Activated T-cell treated with anti-CD3 and anti-CD28 coated beads, Interleukin-2, amount 50 U/mL, for 4 hours (primary cell): Measurements from ENCODE around the gene CCDC188. TPM values are rescaled to one million over a fixed set of nuclear protein-coding genes. Genes with fewer than 3 reads are reported as not detected.

Source experiments
- ATAC-seq, 2 donors: fragments of 200-7000 bp; cut with Tn5 transposase; one replicate each; pipeline ENCODE4 v1.10.0; 2021
- DNase-seq: peaks from one replicate; pipeline ENCODE4 v3.0.0-alpha.2; 2020
- H3K27me3 Mint-ChIP-seq: one replicate; pipeline ENCODE4 v1.8.0; 2021; ENCODE audit warnings: low read depth, mixed read lengths
- H3K36me3 Mint-ChIP-seq: one replicate; pipeline ENCODE4 v1.8.0; 2022; ENCODE audit warnings: mixed read lengths; ENCODE audit not compliant: insufficient read depth
- H3K4me1 Mint-ChIP-seq: one replicate; pipeline ENCODE4 v1.8.0; 2021; ENCODE audit warnings: low read depth, mixed read lengths
- H3K4me3 Mint-ChIP-seq: one replicate; pipeline ENCODE4 v1.8.0; 2021; ENCODE audit warnings: mild to moderate bottlenecking, moderate library complexity, mixed read lengths
- H3K9me3 Mint-ChIP-seq: one replicate; pipeline ENCODE4 v1.8.0; 2021; ENCODE audit warnings: mixed read lengths
- total RNA-seq, 3 donors: library from RNA; stranded (reverse); gene quantifications; one replicate each; pipeline ENCODE4 v1.2.1, GENCODE V29; 2021

CCDC188 gene
- total RNA-seq, 3 donors from 2014 or later: not detected

GRCh38 chr22:20155330-20156041 is 4.6 kb upstream of the CCDC188 start:
- Mint-ChIP-seq H3K36me3 (no peaks in the 10 kb centered on the region), H3K4me3 (no peak overlapping the region), H3K4me1 (peaks cover 3% of the 10 kb centered on the region), H3K9me3 (no peaks in the 10 kb centered on the region), H3K27me3 (peaks cover 8% of the 10 kb centered on the region)
- ATAC-seq (no peak), DNase-seq (no peak)

- Mint-ChIP-seq H3K4me3 (no peak overlapping the region), H3K9me3 (no peaks in the 10 kb centered on the region), H3K27me3 (peaks cover 8% of the 10 kb centered on the region), H3K4me1 (peaks cover 3% of the 10 kb centered on the region), H3K36me3 (no peaks in the 10 kb centered on the region)
- ATAC-seq (no peak), DNase-seq (no peak)
Observed at GRCh38 chr22:20154602-20155187, 3.8 kb upstream of the CCDC188 start.

- H3K9me3 Mint-ChIP-seq: no peaks in the 10 kb centered on the region
- H3K36me3 Mint-ChIP-seq: no peaks in the 10 kb centered on the region
- H3K4me1 Mint-ChIP-seq: peaks cover 3% of the 10 kb centered on the region
- ATAC-seq: no peak
- peaks cover 7% of the 10 kb centered on the region for H3K27me3 Mint-ChIP-seq
- no peak overlapping the region for H3K4me3 Mint-ChIP-seq
- DNase-seq: no peak
Observed at GRCh38 chr22:20153945-20154344, 3.1 kb upstream of the CCDC188 start.

GRCh38 chr22:20152464-20152890 is 1.6 kb upstream of the CCDC188 start:
- ATAC-seq: no peak
- H3K27me3 Mint-ChIP-seq: peaks cover 6% of the 10 kb centered on the region
- H3K36me3 Mint-ChIP-seq: no peaks in the 10 kb centered on the region
- DNase-seq: no peak
- H3K9me3 Mint-ChIP-seq: no peaks in the 10 kb centered on the region
- peaks cover 3% of the 10 kb centered on the region for H3K4me1 Mint-ChIP-seq
- H3K4me3 Mint-ChIP-seq: no peak overlapping the region

- Mint-ChIP-seq H3K9me3 (no peaks in the 10 kb centered on the region), H3K4me1 (no peaks in the 10 kb centered on the region), H3K4me3 (no peak overlapping the region), H3K27me3 (no peaks in the 10 kb centered on the region), H3K36me3 (no peaks in the 10 kb centered on the region)
- no peak for DNase-seq
- no peak for ATAC-seq
Observed at GRCh38 chr22:20151276-20151588, 377 bp upstream of the CCDC188 start.

GRCh38 chr22:20149257-20150250 is 1.3 kb downstream of the CCDC188 start:
- no peaks in the 10 kb centered on the region for H3K9me3 Mint-ChIP-seq
- H3K4me1 Mint-ChIP-seq: no peaks in the 10 kb centered on the region
- DNase-seq (no peak), ATAC-seq (no peak)
- H3K36me3 Mint-ChIP-seq: no peaks in the 10 kb centered on the region
- no peak overlapping the region for H3K4me3 Mint-ChIP-seq
- H3K27me3 Mint-ChIP-seq: no peaks in the 10 kb centered on the region

GRCh38 chr22:20148414-20148813 is 2.4 kb downstream of the CCDC188 start:
- DNase-seq (no peak), ATAC-seq (no peak)
- Mint-ChIP-seq H3K9me3 (no peaks in the 10 kb centered on the region), H3K27me3 (no peaks in the 10 kb centered on the region), H3K4me3 (no peak overlapping the region), H3K4me1 (no peaks in the 10 kb centered on the region), H3K36me3 (peaks cover 4% of the 10 kb centered on the region)

- ATAC-seq (no peak), DNase-seq (no peak)
- H3K9me3 Mint-ChIP-seq: no peaks in the 10 kb centered on the region
- no peaks in the 10 kb centered on the region for H3K4me1 Mint-ChIP-seq
- no peak overlapping the region for H3K4me3 Mint-ChIP-seq
- peaks cover 4% of the 10 kb centered on the region for H3K36me3 Mint-ChIP-seq
- no peaks in the 10 kb centered on the region for H3K27me3 Mint-ChIP-seq
Observed at GRCh38 chr22:20147237-20147988, 3.4 kb downstream of the CCDC188 start.

- no peaks in the 10 kb centered on the region for H3K9me3 Mint-ChIP-seq
- ATAC-seq (no peak), DNase-seq (no peak)
- peaks cover 4% of the 10 kb centered on the region for H3K36me3 Mint-ChIP-seq
- no peaks in the 10 kb centered on the region for H3K4me1 Mint-ChIP-seq
- H3K4me3 Mint-ChIP-seq: no peak overlapping the region
- no peaks in the 10 kb centered on the region for H3K27me3 Mint-ChIP-seq
Observed at GRCh38 chr22:20146777-20147176, 4.1 kb downstream of the CCDC188 start.

- no peaks in the 10 kb centered on the region for H3K27me3 Mint-ChIP-seq
Observed at GRCh38 chr22:20145832-20146223, 5.0 kb downstream of the CCDC188 start.

GRCh38 chr22:20145206-20145831 is 5.5 kb downstream of the CCDC188 start:
- no peak overlapping the region for H3K4me3 Mint-ChIP-seq
- H3K9me3 Mint-ChIP-seq: no peaks in the 10 kb centered on the region
- H3K36me3 Mint-ChIP-seq: peaks cover 4% of the 10 kb centered on the region
- ATAC-seq (no peak), DNase-seq (no peak)
- no peaks in the 10 kb centered on the region for H3K4me1 Mint-ChIP-seq
- H3K27me3 Mint-ChIP-seq: no peaks in the 10 kb centered on the region

More at GRCh38 chr22:20145832-20146223, 5.0 kb downstream of the CCDC188 start:
- H3K4me3 Mint-ChIP-seq: no peak overlapping the region
- no peaks in the 10 kb centered on the region for H3K4me1 Mint-ChIP-seq
- H3K9me3 Mint-ChIP-seq: no peaks in the 10 kb centered on the region
- DNase-seq: no peak
- ATAC-seq: no peak
- H3K36me3 Mint-ChIP-seq: peaks cover 4% of the 10 kb centered on the region

GRCh38 chr22:20143883-20144665 is 6.8 kb downstream of the CCDC188 start:
- no peaks in the 10 kb centered on the region for H3K27me3 Mint-ChIP-seq
- H3K4me3 Mint-ChIP-seq: no peak overlapping the region
- H3K36me3 Mint-ChIP-seq: peaks cover 4% of the 10 kb centered on the region
- H3K9me3 Mint-ChIP-seq: no peaks in the 10 kb centered on the region
- no peaks in the 10 kb centered on the region for H3K4me1 Mint-ChIP-seq
- DNase-seq (no peak), ATAC-seq (no peak)
